GM12878 (cell line): ENCODE measurements around the gene CACNG1. TPM values are rescaled to one million over a fixed set of nuclear protein-coding genes. Genes with fewer than 3 reads are reported as not detected.

Source experiments
- ATAC-seq: fragments of 200-7000 bp; cut with Tn5 transposase; 3 replicates; pipeline ENCODE4 v1.9.1; 2020; ENCODE audit warnings: mild to moderate bottlenecking, moderate library complexity
- BruUV-seq: library from RNA; stranded (reverse); fragments of 400-500 nt; replicated peaks from 2 replicates; lab custom pipeline; 2021; lab: Mats Ljungman, UMichigan
- CTCF ChIA-PET: fragments of 300-600 bp; sonication (Branson Sonifier 250); formaldehyde crosslinking; extraction: SDS; loops from one replicate; lab custom pipeline; 2021; ENCODE audit warnings: inconsistent platforms; lab: Yijun Ruan, JAX
- POLR2A ChIA-PET: fragments of 350-600 bp; formaldehyde crosslinking; extraction: SDS; loops from one replicate; lab custom pipeline; 2021; ENCODE audit warnings: inconsistent platforms; lab: Charles Lee
- RAD21 ChIA-PET: fragments of 300-600 bp; sonication (Branson Sonifier 250); formaldehyde crosslinking; loops from one replicate; lab custom pipeline; 2023; ENCODE audit warnings: antibody characterized with exemption; ENCODE audit not compliant: unreplicated experiment; lab: Charles Lee
- SMC1A ChIA-PET: fragments of 300-600 bp; sonication (Branson Sonifier 250); formaldehyde crosslinking; loops from one replicate; lab custom pipeline; 2023; ENCODE audit not compliant: unreplicated experiment, uncharacterized antibody; lab: Charles Lee
- DNase-seq: peaks from one replicate; pipeline ENCODE4 v3.0.0-alpha.2; 2011; ENCODE audit warnings: low read depth, low spot score
- FAIRE-seq: peaks from 3 replicates; lab custom pipeline; 2011; peaks lifted over from hg19 to GRCh38; lab: Jason Lieb, UNC
- H2AFZ ChIP-seq: 2 replicates; pipeline ENCODE4 v1.6.0; 2011; ENCODE audit warnings: low read depth, low read length, control low read depth; ENCODE audit not compliant: control insufficient read depth
- H3K27ac ChIP-seq: 2 replicates; pipeline ENCODE4 v1.5.1; 2011; ENCODE audit warnings: control low read depth; ENCODE audit not compliant: control insufficient read depth, insufficient read depth
- H3K27me3 ChIP-seq, 2 experiments: replicated peaks in 1 of 2; 2 replicates each; pipeline versions ENCODE4 v1.6.0 to v1.6.1; 2011; ENCODE audit warnings: low read length in 1 of 2; ENCODE audit not compliant: control insufficient read depth in 2 of 2, insufficient read depth in 2 of 2
- H3K36me3 ChIP-seq, 2 experiments: 2 replicates each; pipeline ENCODE4 v1.5.1; 2011; ENCODE audit warnings: low read length in 1 of 2; ENCODE audit not compliant: control insufficient read depth in 2 of 2, insufficient read depth in 2 of 2
- H3K4me1 ChIP-seq: 2 replicates; pipeline ENCODE4 v1.6.1; 2011; ENCODE audit warnings: mild to moderate bottlenecking, low read length, moderate library complexity, mixed read lengths; ENCODE audit not compliant: control insufficient read depth, insufficient read depth
- H3K4me2 ChIP-seq: 2 replicates; pipeline ENCODE4 v1.6.0; 2011; ENCODE audit warnings: control low read depth; ENCODE audit not compliant: control insufficient read depth, insufficient read depth
- H3K4me3 ChIP-seq: fragments of 200-600 bp; sonication (generic); 2 replicates; pipeline ENCODE4 v1.5.1; 2016
- H3K79me2 ChIP-seq: 2 replicates; pipeline ENCODE4 v1.6.0; 2011; ENCODE audit warnings: low read length; ENCODE audit not compliant: control insufficient read depth, insufficient read depth
- H3K9ac ChIP-seq: 2 replicates; pipeline ENCODE4 v1.8.0; 2011; ENCODE audit warnings: low read length, control low read depth, mixed read lengths; ENCODE audit not compliant: control insufficient read depth, insufficient read depth
- H3K9me3 ChIP-seq: replicated peaks from 3 replicates; pipeline ENCODE4 v1.5.1; 2011; ENCODE audit warnings: mild to moderate bottlenecking, low read length; ENCODE audit not compliant: control insufficient read depth, insufficient read depth
- H4K20me1 ChIP-seq: 2 replicates; pipeline ENCODE4 v1.6.0; 2011; ENCODE audit not compliant: control insufficient read depth, insufficient read depth
- BACH1 ChIP-seq: fragments of 450-650 bp; IDR thresholded peaks from 2 replicates; pipeline ENCODE4 v1.6.1; 2017; ENCODE audit warnings: mild to moderate bottlenecking, borderline replicate concordance
- CHD2 ChIP-seq: IDR thresholded peaks from 2 replicates; pipeline ENCODE4 v1.6.1; 2011; ENCODE audit warnings: low read depth, low read length, improper control_type of control experiment, borderline replicate concordance
- EP300 ChIP-seq, 2 experiments: fragments of 150-350 bp in 1 of 2; IDR thresholded peaks; 2 replicates each; pipeline ENCODE4 v1.6.1; 2011 to 2012; ENCODE audit warnings: low read depth in 2 of 2, low read length in 2 of 2, borderline replicate concordance in 1 of 2, improper control_type of control experiment in 1 of 2, inconsistent platforms in 1 of 2; ENCODE audit not compliant: control insufficient read depth in 1 of 2
- HCFC1 ChIP-seq: fragments of 150-350 bp; IDR thresholded peaks from 2 replicates; pipeline ENCODE4 v1.6.1; 2014; ENCODE audit warnings: low read length
- IKZF1 ChIP-seq: fragments of 450-650 bp; conservative IDR thresholded peaks from 2 replicates; pipeline ENCODE4 v1.6.1; 2017; ENCODE audit warnings: antibody characterized with exemption, mild to moderate bottlenecking
- JUND ChIP-seq: IDR thresholded peaks from 2 replicates; pipeline ENCODE4 v1.6.1; 2012; ENCODE audit warnings: low read depth, mild to moderate bottlenecking, low read length, improper control_type of control experiment, moderate library complexity
- MEF2A ChIP-seq: IDR thresholded peaks from 2 replicates; pipeline ENCODE4 v1.6.1; 2011; ENCODE audit warnings: low read depth, mild to moderate bottlenecking, low read length, moderate library complexity; ENCODE audit not compliant: insufficient read depth
- NBN ChIP-seq: fragments of 450-650 bp; IDR thresholded peaks from 2 replicates; pipeline ENCODE4 v1.6.1; 2016
- NFXL1 ChIP-seq: fragments of 450-650 bp; IDR thresholded peaks from 2 replicates; pipeline ENCODE4 v1.6.1; 2017; ENCODE audit warnings: antibody characterized with exemption, mild to moderate bottlenecking, borderline replicate concordance
- NR2F1 ChIP-seq: fragments of 450-650 bp; conservative IDR thresholded peaks from 2 replicates; pipeline ENCODE4 v1.6.1; 2017; ENCODE audit warnings: mild to moderate bottlenecking
- SMAD5 ChIP-seq: IDR thresholded peaks from 2 replicates; pipeline ENCODE4 v1.6.1; 2016; ENCODE audit warnings: antibody characterized with exemption, low read depth
- SMARCA5 ChIP-seq: fragments of 450-650 bp; IDR thresholded peaks from 2 replicates; pipeline ENCODE4 v1.6.1; 2017; ENCODE audit warnings: mild to moderate bottlenecking
- SMC3 ChIP-seq: IDR thresholded peaks from 2 replicates; pipeline ENCODE4 v1.6.1; 2011; ENCODE audit warnings: low read length, improper control_type of control experiment, borderline replicate concordance
- SP1 ChIP-seq: IDR thresholded peaks from one replicate; pipeline ENCODE4 v1.6.1; 2011; ENCODE audit warnings: low read depth, low read length
- SRF ChIP-seq, 2 experiments: IDR thresholded peaks; 2 replicates each; pipeline ENCODE4 v1.6.1; 2011; ENCODE audit warnings: low read depth in 2 of 2, low read length in 2 of 2, mild to moderate bottlenecking in 1 of 2, moderate library complexity in 1 of 2
- ZBTB33 ChIP-seq: fragments of 450-650 bp; IDR thresholded peaks from 2 replicates; pipeline ENCODE4 v1.6.1; 2017; ENCODE audit warnings: mild to moderate bottlenecking
- ZNF24 ChIP-seq: fragments of 450-650 bp; IDR thresholded peaks from 2 replicates; pipeline ENCODE4 v1.6.1; 2017; ENCODE audit warnings: antibody characterized with exemption, mild to moderate bottlenecking
- ZNF274 ChIP-seq: IDR thresholded peaks from one replicate; pipeline ENCODE4 v1.8.0; 2011; ENCODE audit not compliant: insufficient read length, insufficient read depth
- ZZZ3 ChIP-seq: IDR thresholded peaks from 2 replicates; pipeline ENCODE4 v1.6.1; 2011; ENCODE audit warnings: low read depth; ENCODE audit not compliant: control insufficient read depth, insufficient read length
- WGBS: methylation state at CpG from one replicate; pipeline ENCODE4 v1.1.6; 2016; ENCODE audit warnings: low lambda C conversion rate; ENCODE audit not compliant: insufficient replicate concordance, insufficient coverage; ENCODE audit errors: missing lambda C conversion rate; 5-methylcytosine and 5-hydroxymethylcytosine counted together
- in situ Hi-C: fragments of 300-500 bp; cut with MboI; formaldehyde crosslinking; loops from 9 replicates; pipeline ENCODE4 v1.14.3; 2018; ENCODE audit warnings: mixed read lengths
- intact Hi-C: fragments of 100-400 bp; cut with micrococcal nuclease; formaldehyde crosslinking; loops from one replicate; pipeline ENCODE4 v1.14.2; 2022; ENCODE audit not compliant: unreplicated experiment
- polyA plus RNA-seq, 11 experiments: library from polyadenylated mRNA; depleted of rRNA in 4 of 11; unstranded in 6 of 11; stranded (reverse) in 5 of 11; fragments of >200 nt; fragmentation: Nextera tagmentation in 4 of 11; fragmentation: Illumina TruSeq in 1 of 11; extraction: Ambion mirVana in 4 of 11; extraction: Trizol in 1 of 11; gene quantifications; 1 replicate in 1 of 11; 2 replicates in 10 of 11; pipeline versions ENCODE4 v1.2.1 to v1.2.3, GENCODE V29; 2011 to 2016; ENCODE audit warnings: inconsistent platforms in 2 of 11, missing spikeins in 2 of 11, low read depth in 1 of 11
- total RNA-seq, 4 experiments: library from RNA; depleted of rRNA in 3 of 4; stranded (reverse); fragments of >200 nt in 3 of 4; fragmentation: Illumina TruSeq in 1 of 4; extraction: Trizol in 1 of 4; gene quantifications; 2 replicates each; pipeline versions ENCODE4 v1.2.1 to v1.2.3, GENCODE V29; 2013 to 2021

CACNG1 gene
- total and polyA plus RNA-seq, 10 of the 15 experiments (the other 5 are each of a cell fraction or from before 2014, with no cell fraction given) = not detected

GRCh38 chr17:67021743-67022450, 22.5 kb upstream of the CACNG1 start:
- H3K9me3 ChIP-seq = no peaks in the 10 kb centered on the region
- H3K4me3 ChIP-seq = no peak overlapping the region
- H3K4me1 ChIP-seq = no peaks in the 10 kb centered on the region
- no peaks in the 10 kb centered on the region for H4K20me1 ChIP-seq
- 56% methylated on average over 14 of the region's 16 CpGs for WGBS
- BruUV-seq = no TSS peak
- no peaks in the 10 kb centered on the region for H3K79me2 ChIP-seq
- no peaks in the 10 kb centered on the region for H3K36me3 ChIP-seq
- intact Hi-C loops = no loop called here
- TF ChIP-seq SMC3 = no peak
- no peak for TF ChIP-seq MEF2A
- TF ChIP-seq NBN = no peak
- TF ChIP-seq ZNF274 = no peak
- no peak for TF ChIP-seq HCFC1
- no peak for TF ChIP-seq ZNF24
- TF ChIP-seq CHD2 = no peak
- no peak for TF ChIP-seq BACH1
- no peak for TF ChIP-seq NFXL1
- no peak for TF ChIP-seq ZBTB33
- TF ChIP-seq ZZZ3 = no peak
- no peak for TF ChIP-seq SRF (IDR thresholded peaks at IDR 0.05; ENCODE audit: low read depth in 2 of 2, low read length in 2 of 2)
- no peak for TF ChIP-seq EP300 (IDR thresholded peaks at IDR 0.05; ENCODE audit: borderline replicate concordance in 1 of 2, control insufficient read depth in 1 of 2, low read depth in 2 of 2, low read length in 2 of 2)
- TF ChIP-seq SMARCA5 = no peak
- no peak for TF ChIP-seq JUND
- TF ChIP-seq NR2F1 = no peak
- TF ChIP-seq IKZF1 = no peak
- TF ChIP-seq SP1 = no peak
- no peak for TF ChIP-seq SMAD5
- no peak overlapping the region for H3K27ac ChIP-seq
- ChIA-PET CTCF (no interaction called here), SMC1A (no interaction called here), RAD21 (interaction anchor here (1.6 kb wide), 1 partner anchor 59 kb away, joined by 4 read pairs; no protein-coding TSS in a partner anchor), POLR2A (no interaction called here)
- no peak overlapping the region for H2AFZ ChIP-seq
- DNase-seq (no peak), ATAC-seq (no peak), FAIRE-seq (no peak)
- no peak overlapping the region for H3K9ac ChIP-seq
- in situ Hi-C loops = no loop called here
- no peaks in the 10 kb centered on the region for H3K27me3 ChIP-seq
- no peak overlapping the region for H3K4me2 ChIP-seq
